Fibroblast of lung (primary cell): ENCODE results near the gene CLMN.

ENCODE experiments used
- CTCF ChIP-seq, 2 donors: IDR thresholded peaks in 1 of 2; conservative IDR thresholded peaks in 1 of 2; 1 replicate in 1 of 2; 2 replicates in 1 of 2; pipeline ENCODE4 v1.5.1; 2011 to 2012; ENCODE audit warnings: low read length in 2 of 2, control low read depth in 1 of 2, inconsistent platforms in 1 of 2, low read depth in 1 of 2, mild to moderate bottlenecking in 1 of 2
- EZH2 ChIP-seq: IDR thresholded peaks from 2 replicates; pipeline ENCODE4 v1.5.1; 2012; ENCODE audit warnings: low read length, control low read depth, mild to moderate bottlenecking; ENCODE audit errors: missing control alignments

GRCh38 chr14:95268350-95268749 lies 51.4 kb downstream of the CLMN start:
- TF ChIP-seq CTCF (conservative IDR thresholded peaks at IDR 0.05 in 1 of 2, IDR thresholded peaks at IDR 0.05 in 1 of 2; ENCODE audit: low read depth in 1 of 2, low read length in 2 of 2): no peak
- no peak for TF ChIP-seq EZH2
